SU-DHL-6 (cell line): Measurements from ENCODE around the gene FSIP1.

Experiments
- H2AFZ ChIP-seq: fragments of 200-600 bp; sonication (generic); 2 replicates; pipeline ENCODE4 v1.6.1; 2014; ENCODE audit warnings: low read depth, mild to moderate bottlenecking, moderate library complexity, mixed read lengths, antibody characterized with exemption, low read length; ENCODE audit not compliant: severe bottlenecking
- H3F3A ChIP-seq: fragments of 200-600 bp; shearing (Covaris generic); 2 replicates; pipeline ENCODE4 v1.6.0; 2016; ENCODE audit warnings: antibody characterized with exemption, mild to moderate bottlenecking; ENCODE audit not compliant: insufficient read depth
- H3K27ac ChIP-seq: fragments of 200-600 bp; sonication (generic); 2 replicates; pipeline ENCODE4 v1.5.1; 2016; ENCODE audit warnings: low read depth, mild to moderate bottlenecking, low read length, moderate library complexity, mixed read lengths
- H3K27me3 ChIP-seq: fragments of 200-600 bp; sonication (generic), shearing (Covaris generic); 2 replicates; pipeline ENCODE4 v1.6.0; 2014; ENCODE audit warnings: mild to moderate bottlenecking, low read length
- H3K36me3 ChIP-seq: fragments of 200-600 bp; sonication (generic); 2 replicates; pipeline ENCODE4 v1.6.1; 2014; ENCODE audit warnings: mild to moderate bottlenecking, low read length, mixed read lengths
- H3K4me2 ChIP-seq: fragments of 300-600, 200-600 bp; shearing (Covaris generic), sonication (generic); 2 replicates; pipeline ENCODE4 v1.6.0; 2014; ENCODE audit warnings: low read length, low read depth, mild to moderate bottlenecking; ENCODE audit not compliant: poor library complexity, severe bottlenecking
- H3K4me3 ChIP-seq: fragments of 200-600 bp; sonication (generic); 2 replicates; pipeline ENCODE4 v1.5.1; 2014; ENCODE audit warnings: antibody characterized with exemption, low read length, mild to moderate bottlenecking, mixed read lengths; ENCODE audit not compliant: insufficient read depth, poor library complexity, severe bottlenecking
- H3K79me2 ChIP-seq: fragments of 200-600 bp; sonication (generic); 2 replicates; pipeline ENCODE4 v1.6.1; 2014; ENCODE audit warnings: mild to moderate bottlenecking, low read length, moderate library complexity; ENCODE audit not compliant: insufficient read depth
- H3K9ac ChIP-seq: fragments of 200-600 bp; sonication (generic); 2 replicates; pipeline ENCODE4 v1.7.0; 2014; ENCODE audit warnings: mild to moderate bottlenecking, low read length
- H3K9me2 ChIP-seq: fragments of 200-600 bp; sonication (generic); replicated peaks from 2 replicates; pipeline ENCODE4 v1.6.1; 2014; ENCODE audit warnings: low read length; ENCODE audit not compliant: insufficient read depth
- H3K9me3 ChIP-seq: fragments of 200-600 bp; sonication (generic); 2 replicates; pipeline ENCODE4 v1.6.1; 2014; ENCODE audit warnings: low read length, mixed read lengths; ENCODE audit not compliant: insufficient read depth
- H4K20me1 ChIP-seq: fragments of 200-600 bp; sonication (generic); 2 replicates; pipeline ENCODE4 v1.6.1; 2014; ENCODE audit warnings: low read depth, mild to moderate bottlenecking, antibody characterized with exemption, low read length, moderate library complexity, mixed read lengths
- CTCF ChIP-seq: fragments of 200-600 bp; sonication (generic); IDR thresholded peaks from one replicate; pipeline ENCODE4 v1.5.1; 2017; ENCODE audit warnings: antibody characterized with exemption, mild to moderate bottlenecking, low read length, moderate library complexity; ENCODE audit not compliant: insufficient read depth, poor library complexity, severe bottlenecking
- EZH2phosphoT487 ChIP-seq: fragments of 200-600 bp; sonication (generic), shearing (Covaris generic); conservative IDR thresholded peaks from 2 replicates; pipeline ENCODE4 v1.6.1; 2018; ENCODE audit warnings: mild to moderate bottlenecking, antibody characterized with exemption, low read length, moderate library complexity, mixed read lengths

FSIP1 gene

GRCh38 chr15:39782441-39783138, at the start of gene FSIP1:
Gene FSIP1, minus strand, starts transcription at chr15:39782841. Its CDS starts 6,317 bp downstream, at chr15:39776524.
- H3K36me3 ChIP-seq = no peaks in the 10 kb centered on the region
- H3K79me2 ChIP-seq = no peaks in the 10 kb centered on the region
- H4K20me1 ChIP-seq = no peaks in the 10 kb centered on the region
- peak within 1 kb of the TSS; percentile 70 for H3K9ac ChIP-seq
- H3K9me3 ChIP-seq = no peaks in the 10 kb centered on the region
- peak within 1 kb of the TSS; percentile 89 for H2AFZ ChIP-seq
- no peaks in the 10 kb centered on the region for H3K27me3 ChIP-seq
- H3K27ac ChIP-seq = peak within 1 kb of the TSS; percentile 22; the same call in 1 of the 2 replicates
- peak within 1 kb of the TSS; percentile 81 for H3K4me3 ChIP-seq
- H3F3A ChIP-seq = peaks cover 4% of the 10 kb centered on the region; the same call in 1 of the 2 replicates
- TF ChIP-seq EZH2phosphoT487 = no peak
- no peak for TF ChIP-seq CTCF
- H3K9me2 ChIP-seq = no peaks in the 10 kb centered on the region
- H3K4me2 ChIP-seq = peak within 1 kb of the TSS; percentile 59

- no peak overlapping the region for H3K4me2 ChIP-seq
- no peak for TF ChIP-seq CTCF
- no peak for TF ChIP-seq EZH2phosphoT487
- H3K79me2 ChIP-seq = no peaks in the 10 kb centered on the region
- H3F3A ChIP-seq = no peaks in the 10 kb centered on the region
- H3K36me3 ChIP-seq = no peaks in the 10 kb centered on the region
- H3K9me3 ChIP-seq = no peaks in the 10 kb centered on the region
- H3K9ac ChIP-seq = no peak overlapping the region
- no peaks in the 10 kb centered on the region for H4K20me1 ChIP-seq
- no peak overlapping the region for H2AFZ ChIP-seq
- no peaks in the 10 kb centered on the region for H3K9me2 ChIP-seq
- no peak overlapping the region for H3K4me3 ChIP-seq
- no peak overlapping the region for H3K27ac ChIP-seq
- peaks cover 3% of the 10 kb centered on the region; the same call in 1 of the 2 replicates for H3K27me3 ChIP-seq
Measured at GRCh38 chr15:39830166-39830565, 47.5 kb upstream of the FSIP1 start.

- H3K9me3 ChIP-seq = no peaks in the 10 kb centered on the region
- no peak overlapping the region for H3K27ac ChIP-seq
- no peaks in the 10 kb centered on the region for H3K79me2 ChIP-seq
- H3K36me3 ChIP-seq = no peaks in the 10 kb centered on the region
- H3K9ac ChIP-seq = no peak overlapping the region
- H3K4me2 ChIP-seq = no peak overlapping the region
- H3F3A ChIP-seq = no peaks in the 10 kb centered on the region
- no peak overlapping the region for H2AFZ ChIP-seq
- no peaks in the 10 kb centered on the region for H3K27me3 ChIP-seq
- H3K4me3 ChIP-seq = no peak overlapping the region
- no peaks in the 10 kb centered on the region for H4K20me1 ChIP-seq
- no peaks in the 10 kb centered on the region for H3K9me2 ChIP-seq
- no peak for TF ChIP-seq EZH2phosphoT487
- no peak for TF ChIP-seq CTCF
Measured at GRCh38 chr15:39828374-39828931, 45.8 kb upstream of the FSIP1 start.
